Measurements from ENCODE around the gene DHPS.
"Not testable (repeated sequence)": the region's sequence is repeated elsewhere in the genome, so short reads cannot be mapped to it uniquely, and the experiment has no call there.

DHPS gene

GRCh38 chr19:12681074-12681987 lies at the start of gene DHPS:
Gene DHPS (minus strand): TSS chr19:12681880. CDS start chr19:12681766, 114 bp downstream.
- Histone ChIP-seq H3K36me3 (ENCODE audit: control insufficient read depth in 2 of 2, insufficient read depth in 2 of 2, low read length in 2 of 2) (peaks cover 20 to 28% of the 10 kb centered on the region in 2 donors), H3K9me3 (ENCODE audit: control insufficient read depth in 2 of 2, low read length in 2 of 2) (no peaks in the 10 kb centered on the region), H3K4me3 (ENCODE audit: low read length in 2 of 2) (peak within 1 kb of the TSS; percentile 92 to 98), H3K4me1 (ENCODE audit: control insufficient read depth, insufficient read depth, low read length) (peaks cover 12% of the 10 kb centered on the region), H3K27me3 (ENCODE audit: control insufficient read depth in 1 of 2, insufficient read depth in 2 of 2, low read length in 2 of 2) (no peaks in the 10 kb centered on the region), H3K9ac (ENCODE audit: low read length in 2 of 2) (peak within 1 kb of the TSS; percentile 90 to 98), H3K27ac (ENCODE audit: low read length) (peak within 1 kb of the TSS; percentile 94)

GRCh38 chr19:12731337-12731736 lies 49.7 kb upstream of the DHPS start:
- Histone ChIP-seq H3K9me3 (ENCODE audit: control insufficient read depth in 2 of 2, low read length in 2 of 2) (no peaks in the 10 kb centered on the region), H3K27me3 (ENCODE audit: control insufficient read depth in 1 of 2, insufficient read depth in 2 of 2, low read length in 2 of 2) (no peaks in the 10 kb centered on the region), H3K4me3 (ENCODE audit: low read length in 2 of 2) (no peak overlapping the region), H3K4me1 (ENCODE audit: control insufficient read depth, insufficient read depth, low read length) (peaks cover 32% of the 10 kb centered on the region), H3K9ac (ENCODE audit: low read length in 2 of 2) (no peak overlapping the region), H3K27ac (ENCODE audit: low read length) (no peak overlapping the region), H3K36me3 (ENCODE audit: control insufficient read depth in 2 of 2, insufficient read depth in 2 of 2, low read length in 2 of 2) (peaks cover 20 to 25% of the 10 kb centered on the region in 2 donors)

- Histone ChIP-seq H3K27ac (ENCODE audit: low read length) (no peak overlapping the region), H3K4me3 (ENCODE audit: low read length in 2 of 2) (no peak overlapping the region), H3K9ac (ENCODE audit: low read length in 2 of 2) (no peak overlapping the region), H3K36me3 (ENCODE audit: control insufficient read depth in 2 of 2, insufficient read depth in 2 of 2, low read length in 2 of 2) (peaks cover 20 to 25% of the 10 kb centered on the region in 2 donors), H3K27me3 (ENCODE audit: control insufficient read depth in 1 of 2, insufficient read depth in 2 of 2, low read length in 2 of 2) (no peaks in the 10 kb centered on the region), H3K4me1 (ENCODE audit: control insufficient read depth, insufficient read depth, low read length) (peaks cover 28% of the 10 kb centered on the region), H3K9me3 (ENCODE audit: control insufficient read depth in 2 of 2, low read length in 2 of 2) (no peaks in the 10 kb centered on the region)
Measured at GRCh38 chr19:12730064-12730463, 48.4 kb upstream of the DHPS start.

- H3K27me3 ChIP-seq (ENCODE audit: control insufficient read depth in 1 of 2, insufficient read depth in 2 of 2, low read length in 2 of 2) = no peaks in the 10 kb centered on the region
- no peaks in the 10 kb centered on the region for H3K9me3 ChIP-seq (ENCODE audit: control insufficient read depth in 2 of 2, low read length in 2 of 2)
- H3K36me3 ChIP-seq (ENCODE audit: control insufficient read depth in 2 of 2, insufficient read depth in 2 of 2, low read length in 2 of 2) = peaks cover 20 to 25% of the 10 kb centered on the region in 2 donors
- H3K4me3 ChIP-seq (ENCODE audit: low read length in 2 of 2) = no peak overlapping the region
- peaks cover 30% of the 10 kb centered on the region for H3K4me1 ChIP-seq (ENCODE audit: control insufficient read depth, insufficient read depth, low read length)
- no peak overlapping the region for H3K9ac ChIP-seq (ENCODE audit: low read length in 2 of 2)
- H3K27ac ChIP-seq (ENCODE audit: low read length) = no peak overlapping the region
Measured at GRCh38 chr19:12727745-12728433, 46.2 kb upstream of the DHPS start.

- Histone ChIP-seq H3K27me3 (ENCODE audit: control insufficient read depth in 1 of 2, insufficient read depth in 2 of 2, low read length in 2 of 2) (no peaks in the 10 kb centered on the region), H3K36me3 (ENCODE audit: control insufficient read depth in 2 of 2, insufficient read depth in 2 of 2, low read length in 2 of 2) (peaks cover 20 to 22% of the 10 kb centered on the region in 2 donors), H3K27ac (ENCODE audit: low read length) (no peak overlapping the region), H3K9me3 (ENCODE audit: control insufficient read depth in 2 of 2, low read length in 2 of 2) (no peaks in the 10 kb centered on the region), H3K4me1 (ENCODE audit: control insufficient read depth, insufficient read depth, low read length) (peaks cover 23% of the 10 kb centered on the region), H3K9ac (ENCODE audit: low read length in 2 of 2) (no peak overlapping the region), H3K4me3 (ENCODE audit: low read length in 2 of 2) (no peak overlapping the region)
Measured at GRCh38 chr19:12726988-12727316, 45.3 kb upstream of the DHPS start.

- H3K4me3 ChIP-seq (ENCODE audit: low read length in 2 of 2); H3K27me3 ChIP-seq (ENCODE audit: control insufficient read depth in 1 of 2, insufficient read depth in 2 of 2, low read length in 2 of 2); H3K9me3 ChIP-seq (ENCODE audit: control insufficient read depth in 2 of 2, low read length in 2 of 2); H3K9ac ChIP-seq (ENCODE audit: low read length in 2 of 2); H3K27ac ChIP-seq (ENCODE audit: low read length): not testable (repeated sequence)
- Histone ChIP-seq H3K4me1 (ENCODE audit: control insufficient read depth, insufficient read depth, low read length) (peaks cover 26% of the 10 kb centered on the region), H3K36me3 (ENCODE audit: control insufficient read depth in 2 of 2, insufficient read depth in 2 of 2, low read length in 2 of 2) (peaks cover 12 to 13% of the 10 kb centered on the region in 2 donors)
Measured at GRCh38 chr19:12725612-12726011, 43.9 kb upstream of the DHPS start.

- Histone ChIP-seq H3K27me3 (ENCODE audit: control insufficient read depth in 1 of 2, insufficient read depth in 2 of 2, low read length in 2 of 2) (no peaks in the 10 kb centered on the region), H3K36me3 (ENCODE audit: control insufficient read depth in 2 of 2, insufficient read depth in 2 of 2, low read length in 2 of 2) (peaks cover 7 to 8% of the 10 kb centered on the region in 2 donors), H3K27ac (ENCODE audit: low read length) (peak within 1 kb of the TSS; percentile 93), H3K9ac (ENCODE audit: low read length in 2 of 2) (peak within 1 kb of the TSS; percentile 78 to 80), H3K4me3 (ENCODE audit: low read length in 2 of 2) (peak within 1 kb of the TSS; percentile 81 to 86), H3K4me1 (ENCODE audit: control insufficient read depth, insufficient read depth, low read length) (peaks cover 39% of the 10 kb centered on the region), H3K9me3 (ENCODE audit: control insufficient read depth in 2 of 2, low read length in 2 of 2) (no peaks in the 10 kb centered on the region)
Measured at GRCh38 chr19:12723641-12724426, 42.2 kb upstream of the DHPS start, which contains the start of gene TNPO2. Gene TNPO2 (minus strand): TSS chr19:12723932. CDS start chr19:12720977, 2,955 bp downstream.

- H3K27ac ChIP-seq (ENCODE audit: low read length) = peak overlapping the region; percentile 93
- peak overlapping the region; percentile 81 to 86 for H3K4me3 ChIP-seq (ENCODE audit: low read length in 2 of 2)
- H3K4me1 ChIP-seq (ENCODE audit: control insufficient read depth, insufficient read depth, low read length) = peaks cover 41% of the 10 kb centered on the region
Measured at GRCh38 chr19:12723381-12723640, 41.6 kb upstream of the DHPS start.

GRCh38 chr19:12722566-12723380 lies 41.1 kb upstream of the DHPS start:
- Histone ChIP-seq H3K4me3 (ENCODE audit: low read length in 2 of 2) (peak overlapping the region; percentile 81 to 86), H3K4me1 (ENCODE audit: control insufficient read depth, insufficient read depth, low read length) (peaks cover 41% of the 10 kb centered on the region), H3K9ac (ENCODE audit: low read length in 2 of 2) (peak overlapping the region; percentile 88 to 93), H3K9me3 (ENCODE audit: control insufficient read depth in 2 of 2, low read length in 2 of 2) (no peaks in the 10 kb centered on the region), H3K36me3 (ENCODE audit: control insufficient read depth in 2 of 2, insufficient read depth in 2 of 2, low read length in 2 of 2) (peaks cover 7 to 9% of the 10 kb centered on the region in 2 donors), H3K27me3 (ENCODE audit: control insufficient read depth in 1 of 2, insufficient read depth in 2 of 2, low read length in 2 of 2) (no peaks in the 10 kb centered on the region), H3K27ac (ENCODE audit: low read length) (peak overlapping the region; percentile 93)

More at GRCh38 chr19:12723381-12723640, 41.6 kb upstream of the DHPS start:
- Histone ChIP-seq H3K27me3 (ENCODE audit: control insufficient read depth in 1 of 2, insufficient read depth in 2 of 2, low read length in 2 of 2) (no peaks in the 10 kb centered on the region), H3K36me3 (ENCODE audit: control insufficient read depth in 2 of 2, insufficient read depth in 2 of 2, low read length in 2 of 2) (peaks cover 9 to 11% of the 10 kb centered on the region in 2 donors), H3K9ac (ENCODE audit: low read length in 2 of 2) (peak overlapping the region; percentile 69 to 78), H3K9me3 (ENCODE audit: control insufficient read depth in 2 of 2, low read length in 2 of 2) (no peaks in the 10 kb centered on the region)

Measured in stomach smooth muscle (tissue), 2 donors.